MCF 10A (cell line): ENCODE results near the gene PIEZO1. TPM values are rescaled to one million over a fixed set of nuclear protein-coding genes. Genes with fewer than 3 reads are reported as not detected.

Experiments used
- BruUV-seq: library from RNA; stranded (reverse); fragments of 400-500 nt; replicated peaks from 2 replicates; lab custom pipeline; 2021; lab: Mats Ljungman, UMichigan
- CTCF ChIA-PET: fragments of 300-600 bp; sonication (Branson Sonifier 250); formaldehyde crosslinking; extraction: SDS; loops from one replicate; lab custom pipeline; 2021; ENCODE audit warnings: antibody characterized with exemption, inconsistent platforms; lab: Yijun Ruan, JAX
- POLR2A ChIA-PET: fragments of 300-600, 350-650 bp; sonication (Branson Sonifier 250); formaldehyde crosslinking; extraction: SDS; loops from one replicate; lab custom pipeline; 2020; ENCODE audit warnings: antibody characterized with exemption, inconsistent platforms; lab: Yijun Ruan, JAX
- DNase-seq: peaks from one replicate; pipeline ENCODE4 v3.0.0-alpha.2; 2018; ENCODE audit not compliant: unreplicated experiment
- H3K27ac Mint-ChIP-seq: one replicate; pipeline ENCODE4 v1.8.0; 2022; ENCODE audit warnings: mild to moderate bottlenecking, low read depth, mixed read lengths; ENCODE audit not compliant: unreplicated experiment
- H3K27me3 Mint-ChIP-seq: one replicate; pipeline ENCODE4 v1.8.0; 2022; ENCODE audit warnings: mixed read lengths; ENCODE audit not compliant: insufficient read depth, unreplicated experiment
- H3K36me3 Mint-ChIP-seq: one replicate; pipeline ENCODE4 v1.8.0; 2022; ENCODE audit warnings: mild to moderate bottlenecking, moderate library complexity, mixed read lengths; ENCODE audit not compliant: insufficient read depth, unreplicated experiment
- H3K4me1 Mint-ChIP-seq: one replicate; pipeline ENCODE4 v1.8.0; 2022; ENCODE audit warnings: mixed read lengths; ENCODE audit not compliant: insufficient read depth, unreplicated experiment
- H3K4me3 Mint-ChIP-seq: one replicate; pipeline ENCODE4 v1.8.0; 2022; ENCODE audit warnings: mild to moderate bottlenecking, moderate library complexity, mixed read lengths; ENCODE audit not compliant: unreplicated experiment
- H3K9me3 Mint-ChIP-seq: one replicate; pipeline ENCODE4 v1.8.0; 2022; ENCODE audit warnings: mixed read lengths; ENCODE audit not compliant: unreplicated experiment
- CTCF ChIP-seq: fragments of 200-600 bp; IDR thresholded peaks from one replicate; pipeline ENCODE4 v1.8.0; 2022; ENCODE audit warnings: antibody characterized with exemption, mild to moderate bottlenecking; ENCODE audit not compliant: unreplicated experiment
- intact Hi-C: fragments of 100-400 bp; cut with micrococcal nuclease; formaldehyde crosslinking; loops from 2 replicates; pipeline ENCODE4 v1.14.1; 2022
- total RNA-seq: library from RNA; stranded (reverse); gene quantifications from 2 replicates; pipeline ENCODE4 v1.2.3, GENCODE V29; 2022

Gene PIEZO1
- total RNA-seq, 1 experiment from 2014 or later, result 193 TPM

- Mint-ChIP-seq H3K4me1 (no peaks in the 10 kb centered on the region), H3K4me3 (no peak overlapping the region), H3K27ac (no peak overlapping the region), H3K27me3 (no peaks in the 10 kb centered on the region), H3K9me3 (no peaks in the 10 kb centered on the region), H3K36me3 (peaks cover 40% of the 10 kb centered on the region)
- DNase-seq, result no peak
- BruUV-seq, result no TSS peak
- intact Hi-C loops, result no loop called here
- ChIA-PET POLR2A (no interaction called here), CTCF (no interaction called here)
- no peak for TF ChIP-seq CTCF
Measured at GRCh38 chr16:88726408-88726749, 58.6 kb downstream of the PIEZO1 start.

- no TSS peak for BruUV-seq
- intact Hi-C loops, result no loop called here
- no peak overlapping the region for H3K4me3 Mint-ChIP-seq
- no peaks in the 10 kb centered on the region for H3K27me3 Mint-ChIP-seq
- H3K27ac Mint-ChIP-seq, result no peak overlapping the region
- no peak for DNase-seq
- no peaks in the 10 kb centered on the region for H3K9me3 Mint-ChIP-seq
- CTCF ChIA-PET, result no interaction called here
- H3K36me3 Mint-ChIP-seq, result peaks cover 40% of the 10 kb centered on the region
- POLR2A ChIA-PET, result no interaction called here
- no peaks in the 10 kb centered on the region for H3K4me1 Mint-ChIP-seq
- TF ChIP-seq CTCF, result no peak
Measured at GRCh38 chr16:88725609-88726407, 59.2 kb downstream of the PIEZO1 start.

- Mint-ChIP-seq H3K36me3 (peaks cover 45% of the 10 kb centered on the region), H3K27ac (no peak overlapping the region), H3K4me1 (no peaks in the 10 kb centered on the region), H3K4me3 (no peak overlapping the region), H3K27me3 (no peaks in the 10 kb centered on the region), H3K9me3 (no peaks in the 10 kb centered on the region)
- POLR2A ChIA-PET, result no interaction called here
- BruUV-seq, result no TSS peak
- no peak for DNase-seq
- TF ChIP-seq CTCF, result no peak
- CTCF ChIA-PET, result interaction anchor here (4.7 kb wide), 1 partner anchor 11 kb away, joined by 32 read pairs; no protein-coding TSS in a partner anchor
- intact Hi-C loops, result no loop called here
Measured at GRCh38 chr16:88724855-88725555, 60.0 kb downstream of the PIEZO1 start.

GRCh38 chr16:88723911-88724310 is 61.1 kb downstream of the PIEZO1 start:
- CTCF ChIA-PET, result interaction anchor here (4.7 kb wide), 1 partner anchor 12 kb away, joined by 32 read pairs; no protein-coding TSS in a partner anchor
- Mint-ChIP-seq H3K36me3 (peaks cover 54% of the 10 kb centered on the region), H3K4me3 (no peak overlapping the region), H3K4me1 (no peaks in the 10 kb centered on the region), H3K9me3 (no peaks in the 10 kb centered on the region), H3K27me3 (no peaks in the 10 kb centered on the region), H3K27ac (no peak overlapping the region)
- TF ChIP-seq CTCF, result no peak
- BruUV-seq, result no TSS peak
- DNase-seq, result no peak
- intact Hi-C loops, result no loop called here
- POLR2A ChIA-PET, result no interaction called here
